GM18861 (cell line): ENCODE measurements around the gene DIPK2B.

Experiments
- ATAC-seq: cut with Tn5 transposase; IDR thresholded peaks from one replicate; pipeline ENCODE4 v1.9.1; 2021; ENCODE audit not compliant: unreplicated experiment

Gene DIPK2B

DNA sequence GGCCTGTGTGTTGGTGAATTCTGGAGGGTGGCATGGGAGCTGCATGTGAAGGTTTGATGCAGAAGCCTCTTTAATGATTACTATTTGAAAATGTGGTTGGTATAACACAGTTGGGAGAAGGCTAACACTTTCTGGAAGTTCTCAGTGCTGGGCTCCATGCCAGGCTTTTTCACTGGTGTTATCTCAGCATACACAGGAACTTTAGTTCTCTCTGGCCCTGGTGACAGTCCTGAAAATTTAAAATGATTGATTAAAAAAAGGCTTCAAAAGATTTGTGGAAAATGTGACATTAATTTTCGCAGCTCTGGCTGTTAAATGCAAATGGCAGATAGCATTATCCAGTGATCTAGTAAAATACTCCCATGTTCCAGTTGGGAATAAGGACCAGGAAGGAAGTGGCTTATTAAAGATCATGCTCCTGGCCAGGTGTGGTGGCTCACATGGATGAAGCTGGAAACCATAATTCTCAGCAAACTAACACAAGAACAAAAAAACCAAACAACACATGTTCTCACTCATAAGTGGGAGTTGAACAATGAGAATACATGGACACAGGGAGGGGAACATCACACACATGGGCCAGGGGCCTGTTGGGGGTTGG lies 36.6 kb downstream of the DIPK2B start:
- ATAC-seq = no peak

DNA sequence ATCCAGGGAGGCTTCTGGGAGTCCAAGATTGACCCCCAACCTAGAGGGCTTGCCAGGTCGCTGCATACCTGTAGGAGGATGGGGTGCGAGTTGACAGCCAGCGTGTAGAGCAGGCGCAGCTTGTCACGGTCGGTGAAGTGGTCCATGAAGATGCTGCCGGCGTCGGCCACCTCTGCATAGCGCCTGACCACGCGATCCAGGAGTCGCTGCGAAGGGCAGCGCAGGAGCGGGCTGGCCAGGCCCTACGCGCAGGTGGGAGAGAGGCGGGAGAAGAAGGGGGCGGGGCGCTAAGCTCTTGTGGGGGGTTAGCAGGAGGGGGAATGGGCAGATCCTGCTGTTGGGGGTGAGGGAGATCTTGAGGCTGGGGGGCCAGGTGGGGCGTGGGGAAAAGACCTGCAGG lies 43.0 kb downstream of the DIPK2B start:
- ATAC-seq = no peak

DNA sequence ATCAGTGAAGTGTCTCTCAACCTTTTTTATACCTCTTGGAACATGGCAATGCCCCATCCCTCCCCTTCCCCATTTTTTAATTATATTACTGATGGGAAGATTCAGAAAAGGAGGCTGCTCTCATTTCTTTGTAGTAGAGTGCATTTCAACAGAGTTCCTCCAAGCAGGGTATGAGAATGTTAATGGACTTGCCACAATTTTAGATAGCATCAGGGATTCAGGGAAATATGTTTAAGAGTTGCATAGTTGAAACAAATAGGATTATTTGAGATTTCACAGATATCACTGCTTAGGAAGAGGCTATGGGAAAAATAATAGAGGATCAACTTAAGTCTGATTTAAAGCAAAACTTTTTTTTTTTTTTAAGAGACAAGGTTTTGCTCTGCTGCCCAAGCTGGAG lies 46.2 kb downstream of the DIPK2B start:
- no peak for ATAC-seq

DNA sequence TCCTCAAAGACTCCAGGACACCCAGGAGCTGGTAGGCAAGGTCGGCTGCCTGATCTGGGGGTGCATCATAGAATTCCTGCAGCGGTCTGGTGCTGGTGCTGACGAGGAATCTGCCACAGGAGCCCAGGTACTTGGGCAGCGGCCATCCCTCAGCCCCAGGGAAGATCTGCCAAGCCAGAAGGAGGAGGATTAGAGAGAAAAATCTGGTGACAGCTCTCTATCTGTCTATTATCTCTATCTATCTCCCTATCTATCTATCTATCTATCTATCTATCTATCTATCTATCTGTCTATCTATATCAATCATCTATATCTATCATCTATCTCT lies 46.7 kb downstream of the DIPK2B start:
- no peak for ATAC-seq
